ENCODE measurements around the gene SULT1C3. TPM values are rescaled to one million over a fixed set of nuclear protein-coding genes. Genes with fewer than 3 reads are reported as not detected.

Gene SULT1C3
- total RNA-seq (2014; rRNA removed; shearing (Covaris generic)): not detected in 2 replicates

DNA sequence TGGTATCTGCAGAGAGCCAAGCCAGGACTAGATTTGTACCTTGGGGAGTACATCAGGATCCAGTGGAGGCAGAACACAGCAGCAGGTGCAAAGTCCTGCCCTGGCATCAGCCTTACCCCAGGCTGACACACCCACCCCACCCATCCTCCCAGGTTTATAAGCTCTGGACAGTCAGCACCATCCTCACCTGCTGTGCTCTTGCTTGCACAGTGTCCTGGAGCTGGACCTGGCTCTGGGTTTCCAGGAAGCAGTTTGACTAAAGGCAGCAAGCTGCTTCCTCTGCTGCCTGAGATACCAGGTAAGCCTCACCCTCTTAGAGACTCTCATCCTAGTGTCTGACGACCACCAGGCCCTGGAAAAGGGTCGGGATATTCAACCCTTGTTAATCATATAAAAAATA, at the start of gene SULT1C3:
Gene SULT1C3 (plus strand): TSS at position 183 of the 400 bp plus-strand sequence. CDS start 7,227 bp downstream, outside the sequence.
- no peak for DNase-seq (ENCODE audit: low read depth)

- DNase-seq (ENCODE audit: low read depth): no peak
Measured at GRCh38 chr2:108193251-108193650, 46.5 kb upstream of the SULT1C3 start.

DNA sequence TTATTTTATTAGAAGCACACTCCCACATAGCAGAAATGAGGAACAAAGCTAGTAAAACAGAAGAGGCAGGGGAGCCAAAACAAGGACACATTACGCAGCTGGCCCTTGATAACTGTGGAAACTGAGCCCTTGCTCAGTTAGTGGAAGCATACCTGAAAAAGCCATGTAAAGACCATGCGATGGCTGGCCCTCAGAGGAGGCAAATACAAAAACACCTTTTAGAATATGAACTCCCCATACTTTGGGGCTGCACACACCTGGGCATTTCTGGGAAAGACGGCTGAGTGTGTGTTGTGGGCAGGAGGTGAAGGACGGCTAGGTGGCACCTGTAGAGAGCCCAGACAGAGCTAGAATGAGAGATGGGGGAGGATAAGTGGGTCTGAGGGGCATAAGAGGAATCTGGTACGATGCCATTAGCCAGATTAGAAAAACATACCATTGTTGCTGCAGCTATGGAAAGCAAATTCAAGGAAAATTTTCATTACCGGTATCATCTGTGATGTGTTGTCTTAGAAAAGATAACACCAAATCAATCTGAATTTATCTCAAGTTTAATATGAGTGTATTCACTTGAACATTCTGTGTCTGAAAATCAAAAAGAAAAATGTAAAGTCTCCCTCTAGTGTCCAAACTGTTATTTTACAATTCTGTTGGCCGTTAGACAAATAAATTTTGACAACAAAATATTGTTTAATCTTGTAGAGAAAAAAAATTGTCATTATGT, 45.2 kb upstream of the SULT1C3 start:
- DNase-seq (ENCODE audit: low read depth): no peak

DNA sequence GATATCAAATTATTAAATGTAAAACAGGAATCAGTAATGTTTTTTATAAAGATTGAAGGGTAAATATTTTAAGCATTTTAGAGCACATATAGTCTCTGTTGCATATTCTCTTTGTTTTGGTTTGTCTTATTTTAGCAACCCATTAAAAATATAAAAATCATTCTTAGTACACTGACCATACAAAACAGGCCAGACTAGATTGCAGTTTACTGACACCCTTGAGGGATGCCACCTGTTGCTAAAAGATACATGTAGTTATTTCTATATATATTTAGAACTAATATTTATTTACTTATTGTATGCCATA, 44.7 kb upstream of the SULT1C3 start:
- no peak for DNase-seq (ENCODE audit: low read depth)

DNA sequence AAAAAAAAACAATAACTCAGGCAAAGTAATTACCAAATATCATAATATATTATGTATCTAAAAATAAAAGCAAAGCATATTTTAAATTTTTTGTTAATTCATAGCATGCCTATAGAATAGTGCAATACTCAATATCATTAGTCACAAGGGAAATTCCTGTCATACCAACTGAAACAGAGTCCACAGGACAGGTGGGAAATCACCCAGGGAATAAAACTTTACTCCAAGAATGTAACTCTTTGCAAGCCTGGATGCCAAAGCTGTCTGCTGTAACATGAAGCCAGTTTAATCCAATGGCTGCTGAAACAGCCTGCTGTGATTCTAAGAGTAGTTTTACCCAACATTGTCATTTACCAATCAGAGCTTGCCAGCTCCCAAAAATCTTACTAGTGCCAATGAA, 40.0 kb upstream of the SULT1C3 start:
- no peak for DNase-seq (ENCODE audit: low read depth)

DNA sequence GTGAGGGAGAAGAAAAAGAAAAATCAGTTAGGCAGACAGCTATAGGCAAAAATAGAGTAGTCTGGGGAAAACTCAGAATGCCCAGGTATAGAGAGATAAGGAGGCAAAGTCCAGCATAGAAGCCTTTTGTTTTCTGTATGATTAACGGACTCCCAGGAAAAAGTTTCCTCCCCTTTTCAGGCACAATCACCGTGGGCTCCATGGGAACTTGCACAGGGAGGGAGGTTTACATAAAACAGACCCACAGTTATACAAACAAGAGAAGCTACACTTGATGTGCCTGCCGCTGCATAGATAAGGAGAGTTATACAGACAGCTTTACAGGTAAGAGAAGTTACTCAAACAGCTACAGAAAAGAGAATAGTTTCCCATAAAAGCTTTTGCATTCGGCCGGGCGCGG, 39.2 kb upstream of the SULT1C3 start:
- DNase-seq (ENCODE audit: low read depth): no peak

DNA sequence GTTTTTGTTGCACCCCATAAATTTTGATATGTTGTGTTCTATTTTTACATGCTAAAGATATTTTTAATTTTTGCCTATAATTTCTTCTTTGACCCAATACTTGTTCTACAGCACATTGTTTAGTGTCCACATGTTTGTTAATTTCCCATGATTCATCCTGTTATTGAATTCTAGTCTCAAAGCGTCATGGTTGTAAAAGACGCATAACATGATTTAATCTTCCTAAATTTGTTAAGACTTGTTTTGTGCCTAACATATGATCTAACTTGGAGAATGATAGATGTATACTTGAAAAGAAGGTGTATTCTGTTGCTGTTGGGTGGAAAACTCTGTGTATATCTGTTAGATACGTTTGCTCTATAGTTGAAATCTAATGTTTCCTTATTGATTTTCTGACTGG, 27.1 kb upstream of the SULT1C3 start:
- no peak for DNase-seq (ENCODE audit: low read depth)

DNA sequence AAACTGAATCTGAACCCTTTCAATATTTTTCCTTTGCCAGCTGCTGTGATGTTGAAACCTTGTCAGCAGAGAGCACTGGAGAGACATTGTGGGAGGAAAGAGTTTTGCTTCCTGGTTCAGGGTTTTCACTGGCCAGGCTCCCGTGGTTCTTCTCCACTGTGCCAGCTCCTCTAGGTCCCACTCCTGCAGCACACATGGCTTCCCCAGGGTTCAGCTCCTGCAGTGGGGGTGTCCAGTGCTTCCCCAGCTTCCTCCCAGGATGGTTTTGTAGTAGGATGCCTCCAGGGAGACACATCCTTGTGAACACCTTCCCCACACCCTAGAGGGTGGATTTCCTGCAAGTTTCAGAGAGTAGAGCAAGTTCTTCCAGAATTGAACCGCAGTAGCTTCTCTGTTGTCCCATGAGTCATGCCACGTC, 24.0 kb upstream of the SULT1C3 start:
- peak; percentile 26 for DNase-seq (ENCODE audit: low read depth)

DNA sequence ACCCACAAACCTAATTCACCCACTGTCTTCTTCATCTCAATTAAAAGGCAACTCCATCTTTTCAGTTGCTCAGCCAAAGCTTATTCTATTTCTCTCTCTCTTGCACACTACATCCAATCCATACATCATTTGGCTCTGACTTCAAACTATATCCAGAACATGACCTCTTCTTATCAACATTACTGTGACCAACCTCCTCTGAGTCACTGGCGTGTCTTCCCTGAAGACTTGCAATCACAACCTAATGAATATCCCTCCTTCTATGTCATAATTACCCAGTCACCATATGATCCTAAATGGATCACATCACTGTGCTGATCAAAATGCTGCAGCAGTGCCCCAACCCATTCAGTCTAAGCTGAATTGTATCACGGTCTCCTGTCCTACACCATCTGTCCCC, 22.6 kb upstream of the SULT1C3 start:
- peak; percentile 24 for DNase-seq (ENCODE audit: low read depth)

DNA sequence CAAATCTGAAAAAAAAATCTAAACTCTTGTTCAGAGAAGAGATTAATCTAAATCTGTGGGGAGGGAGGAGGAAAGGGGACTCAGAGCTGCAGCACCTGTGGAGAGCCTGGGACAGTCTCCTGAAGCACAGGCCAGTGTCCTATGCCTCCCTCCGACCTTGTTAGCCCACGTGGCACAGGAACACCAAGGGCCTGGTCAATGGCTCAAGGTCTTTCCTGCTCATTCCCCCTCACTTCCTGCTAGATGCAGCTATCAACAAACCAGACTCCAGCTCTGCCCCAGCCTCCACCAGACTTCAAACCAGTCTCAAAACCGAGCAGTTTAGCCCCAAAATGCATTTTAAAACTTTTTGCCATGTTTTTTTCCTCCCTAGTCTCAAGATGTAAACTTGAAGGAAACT, 20.1 kb upstream of the SULT1C3 start:
- DNase-seq (ENCODE audit: low read depth): no peak

DNA sequence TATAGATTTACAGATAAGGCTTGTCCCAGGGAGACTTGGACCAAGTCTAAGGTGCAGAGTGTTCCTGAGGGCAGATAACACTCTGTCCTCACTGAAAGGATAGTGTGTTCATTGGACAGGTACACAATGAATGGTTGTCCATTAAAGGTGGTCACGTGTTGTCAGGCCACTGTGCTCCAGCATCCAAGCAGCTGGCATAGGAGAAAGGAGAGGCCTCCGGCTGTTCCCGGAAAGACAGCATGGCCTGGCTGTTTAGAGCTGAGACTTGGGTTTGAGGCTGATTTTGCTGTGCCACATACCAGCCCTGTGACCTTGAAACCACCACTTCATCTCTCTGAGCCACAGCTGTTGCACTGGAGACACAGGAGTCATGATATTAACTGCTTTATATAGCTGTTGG, 19.6 kb upstream of the SULT1C3 start:
- no peak for DNase-seq (ENCODE audit: low read depth)

DNA sequence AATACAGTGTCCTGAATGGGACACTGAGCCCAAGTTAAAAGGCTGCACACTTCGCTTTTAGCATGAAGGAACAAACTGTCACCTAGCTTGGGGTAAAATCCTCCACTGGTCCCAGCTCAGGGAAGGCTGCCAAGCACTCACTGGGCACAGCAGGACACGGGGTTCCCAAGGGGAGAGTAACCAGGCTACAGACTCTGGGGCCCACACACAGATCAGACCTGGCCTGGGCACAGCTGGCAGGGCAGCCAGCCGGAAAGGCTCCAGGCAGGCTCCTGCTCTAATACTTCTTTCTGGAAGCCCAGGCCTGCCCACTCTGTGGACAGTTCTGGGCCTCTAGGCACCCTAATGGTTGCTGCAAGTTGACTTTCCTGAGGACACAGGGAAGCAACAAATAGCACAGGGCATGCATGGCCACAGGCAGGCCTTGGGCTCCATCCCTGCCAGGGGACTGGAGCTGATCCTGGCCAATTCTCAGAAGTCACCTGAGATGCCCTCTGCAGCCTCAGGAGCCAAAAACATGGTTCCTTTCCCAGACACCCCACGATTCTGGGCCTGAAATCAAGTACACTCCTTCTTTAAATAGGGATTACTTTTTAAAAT, 18.7 kb upstream of the SULT1C3 start:
- DNase-seq (ENCODE audit: low read depth): no peak

GRCh38 chr2:108222261-108222660, 17.5 kb upstream of the SULT1C3 start:
- no peak for DNase-seq (ENCODE audit: low read depth)

DNA sequence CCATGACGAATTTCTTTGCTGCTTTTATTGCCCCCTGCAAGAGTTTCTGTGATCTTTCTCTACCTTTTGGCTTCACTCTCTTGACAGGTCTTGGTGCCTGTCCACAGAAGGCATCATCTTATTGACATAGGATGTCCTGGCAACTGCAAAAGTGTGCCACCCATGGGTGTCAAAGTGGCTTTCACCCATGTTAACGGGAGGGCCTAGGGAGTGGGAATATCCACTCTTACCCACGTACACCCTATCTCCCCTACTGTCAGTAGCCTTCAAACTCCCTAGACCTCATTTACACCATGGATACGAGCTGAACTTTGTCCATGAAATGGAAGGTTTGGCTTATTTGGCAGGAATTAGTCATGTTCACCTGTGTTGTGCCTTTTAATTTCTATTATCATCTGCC, 16.2 kb upstream of the SULT1C3 start:
- no peak for DNase-seq (ENCODE audit: low read depth)

DNA sequence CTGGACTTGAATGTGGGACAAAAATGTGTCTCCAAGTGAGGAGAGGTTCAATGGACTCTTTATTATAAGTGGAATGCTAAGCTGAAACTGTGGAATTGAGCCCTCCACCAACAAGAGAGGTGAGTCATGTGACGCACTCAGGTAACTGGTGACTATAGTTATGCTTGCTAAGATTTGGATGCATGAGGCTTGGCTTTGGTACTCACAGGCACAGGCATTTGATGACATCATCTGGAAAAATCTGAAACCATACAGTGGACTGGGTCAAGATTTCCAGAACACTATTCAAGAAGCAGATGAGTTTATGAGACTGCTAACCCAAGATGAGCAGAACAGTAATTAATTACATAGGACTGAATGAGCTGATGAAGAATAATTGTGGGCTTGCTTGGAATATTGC, 15.7 kb upstream of the SULT1C3 start:
- no peak for DNase-seq (ENCODE audit: low read depth)

GRCh38 chr2:108226564-108226963, 13.2 kb upstream of the SULT1C3 start:
- no peak for DNase-seq (ENCODE audit: low read depth)

GRCh38 chr2:108228006-108228405, 11.8 kb upstream of the SULT1C3 start:
- no peak for DNase-seq (ENCODE audit: low read depth)

- DNase-seq (ENCODE audit: low read depth): no peak
Measured at GRCh38 chr2:108228537-108228936, 11.2 kb upstream of the SULT1C3 start.

DNA sequence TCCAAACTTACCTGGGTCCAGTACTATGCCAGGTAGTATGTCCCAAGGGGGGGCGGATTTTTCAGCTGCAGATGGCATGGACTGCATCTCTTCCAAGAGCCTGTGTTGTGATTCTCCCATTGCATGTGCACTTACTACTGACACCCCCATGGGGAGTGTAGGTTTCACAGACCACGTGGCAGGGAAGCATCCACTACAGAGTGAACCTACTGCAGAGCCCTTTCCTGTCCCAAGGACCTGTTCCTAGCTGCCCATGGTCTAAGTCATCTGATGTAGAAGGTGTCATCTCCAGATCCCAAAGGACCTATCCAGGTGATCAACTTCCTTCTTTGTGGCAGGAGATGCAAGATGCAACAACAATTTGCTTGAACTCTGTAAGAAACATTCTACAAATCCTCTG, 9.9 kb upstream of the SULT1C3 start:
- no peak for DNase-seq (ENCODE audit: low read depth)

- no peak for DNase-seq (ENCODE audit: low read depth)
Measured at GRCh38 chr2:108235577-108235976, 4.2 kb upstream of the SULT1C3 start.

DNA sequence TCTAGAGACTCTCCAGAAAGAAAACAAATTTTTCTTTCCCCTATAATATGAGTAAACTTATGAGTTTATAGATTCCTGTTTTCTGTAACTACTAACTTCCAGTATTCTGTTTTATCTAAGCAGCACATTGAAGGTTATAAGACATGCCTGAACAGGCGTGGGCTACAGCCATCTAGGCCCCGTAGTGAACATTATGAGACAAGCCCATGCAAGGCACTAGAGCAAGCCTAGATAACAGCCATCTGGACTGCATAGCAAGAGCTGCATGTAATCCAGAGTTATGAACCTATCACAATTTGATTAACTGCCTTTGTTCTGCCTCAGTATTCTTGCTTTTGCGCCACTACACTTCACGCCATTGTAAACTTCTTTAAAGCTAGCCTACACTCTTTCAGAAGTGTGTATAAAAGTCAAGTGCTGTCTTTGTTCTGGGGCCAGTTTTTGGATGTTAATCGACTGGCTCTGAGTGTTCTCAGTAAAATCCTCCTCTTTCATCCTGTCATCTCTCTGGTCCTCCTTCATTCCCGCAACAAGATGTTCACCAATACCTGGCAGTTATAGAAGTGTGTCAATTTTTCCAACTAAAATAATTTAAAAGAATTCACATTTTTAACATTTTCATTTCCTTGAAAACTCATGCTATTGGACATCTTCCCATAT, 3.0 kb upstream of the SULT1C3 start:
- no peak for DNase-seq (ENCODE audit: low read depth)

- DNase-seq (ENCODE audit: low read depth): no peak
Measured at GRCh38 chr2:108240966-108241365, 1.2 kb downstream of the SULT1C3 start.

- DNase-seq (ENCODE audit: low read depth): no peak
Measured at GRCh38 chr2:108243566-108243965, 3.8 kb downstream of the SULT1C3 start.

Data from Daoy (cell line).